ENCODE results near the gene PRRX2.
A peak's percentile ranks its signal among the peaks of the same experiment; 100 is the strongest.

PRRX2 gene

GRCh38 chr9:129672702-129673101 is 7.3 kb downstream of the PRRX2 start:
- no peak overlapping the region for H3K27ac ChIP-seq (ENCODE audit: extremely low read depth, low read depth, low read length)
- TF ChIP-seq ZNF311 (tag by site-specific recombination; IDR thresholded peaks at IDR 0.05; ENCODE audit: borderline replicate concordance) (no peak), ZNF24 (tag by site-specific recombination; IDR thresholded peaks at IDR 0.05) (peak; percentile 68; the same call in 1 of the 2 replicates)
- ChIA-PET CTCF (interaction anchor here (0.6 to 1.1 kb wide), 6 partner anchors 8 to 118 kb away, joined by 3 to 5 read pairs (median 3); no protein-coding TSS in a partner anchor), POLR2A (no interaction called here)
- H3K4me1 ChIP-seq (ENCODE audit: control insufficient read depth, insufficient read depth, low read length), result no peaks in the 10 kb centered on the region
- H3K36me3 ChIP-seq (ENCODE audit: control insufficient read depth in 2 of 2, insufficient read depth in 1 of 2, low read length in 2 of 2), result no peaks in the 10 kb centered on the region
- H3K4me3 ChIP-seq (ENCODE audit: low read depth, low read length), result no peak overlapping the region
- H3K9me3 ChIP-seq (ENCODE audit: control insufficient read depth, insufficient read depth, low read depth, low read length), result no peaks in the 10 kb centered on the region

- TF ChIP-seq ZNF221 (tag by site-specific recombination; IDR thresholded peaks at IDR 0.05; ENCODE audit: borderline replicate concordance), result no peak
- no peak for TF ChIP-seq ZBTB8A (tag by site-specific recombination; IDR thresholded peaks at IDR 0.05)
- no peak for TF ChIP-seq WT1 (tag by site-specific recombination; IDR thresholded peaks at IDR 0.05)
- no peak for TF ChIP-seq ZNF596 (tag by site-specific recombination; IDR thresholded peaks at IDR 0.05)
- peak; percentile 73 for TF ChIP-seq EGR2 (tag by site-specific recombination; IDR thresholded peaks at IDR 0.05; ENCODE audit: low read depth)
- TF ChIP-seq ZNF580 (tag by site-specific recombination; IDR thresholded peaks at IDR 0.05), result no peak
- peak; percentile 61 for TF ChIP-seq ZFHX2 (tag by site-specific recombination; conservative IDR thresholded peaks at IDR 0.05)
- ChIA-PET CTCF (interaction anchor here (0.6 to 1.1 kb wide), 6 partner anchors 9 to 117 kb away, joined by 3 to 5 read pairs (median 3); no protein-coding TSS in a partner anchor), POLR2A (no interaction called here)
- Histone ChIP-seq H3K4me1 (ENCODE audit: control insufficient read depth, insufficient read depth, low read length) (no peaks in the 10 kb centered on the region), H3K36me3 (ENCODE audit: control insufficient read depth in 2 of 2, insufficient read depth in 1 of 2, low read length in 2 of 2) (no peaks in the 10 kb centered on the region), H3K27ac (ENCODE audit: extremely low read depth, low read depth, low read length) (no peak overlapping the region), H3K4me3 (ENCODE audit: low read depth, low read length) (no peak overlapping the region), H3K9me3 (ENCODE audit: control insufficient read depth, insufficient read depth, low read depth, low read length) (no peaks in the 10 kb centered on the region)
Observed at GRCh38 chr9:129673602-129674001, 8.2 kb downstream of the PRRX2 start.

GRCh38 chr9:129674229-129674628 is 8.8 kb downstream of the PRRX2 start:
- no peaks in the 10 kb centered on the region for H3K36me3 ChIP-seq (ENCODE audit: control insufficient read depth in 2 of 2, insufficient read depth in 1 of 2, low read length in 2 of 2)
- CTCF ChIA-PET, result interaction anchor here (0.6 kb wide), 1 partner anchor 143 kb away, joined by 3 read pairs; no protein-coding TSS in a partner anchor
- H3K4me1 ChIP-seq (ENCODE audit: control insufficient read depth, insufficient read depth, low read length), result no peaks in the 10 kb centered on the region
- POLR2A ChIA-PET, result interaction anchor here (1.3 kb wide), 1 partner anchor 17 kb away, joined by 3 read pairs; no protein-coding TSS in a partner anchor
- peak; percentile 93 for TF ChIP-seq EGR2 (tag by site-specific recombination; IDR thresholded peaks at IDR 0.05; ENCODE audit: low read depth)
- no peak for TF ChIP-seq BCL11B (tag by site-specific recombination; IDR thresholded peaks at IDR 0.05; ENCODE audit: low read depth)
- TF ChIP-seq ZNF658 (tag by site-specific recombination; IDR thresholded peaks at IDR 0.05), result no peak
- TF ChIP-seq ZFHX2 (tag by site-specific recombination; conservative IDR thresholded peaks at IDR 0.05), result peak; percentile 80
- no peak for TF ChIP-seq HIC1 (tag by site-specific recombination; IDR thresholded peaks at IDR 0.05)
- TF ChIP-seq ZNF677 (tag by site-specific recombination; IDR thresholded peaks at IDR 0.05), result no peak
- no peak for TF ChIP-seq ZNF2 (tag by site-specific recombination; IDR thresholded peaks at IDR 0.05)
- no peak for TF ChIP-seq PBX3 (CRISPR knock-in tag; IDR thresholded peaks at IDR 0.05)
- no peak for TF ChIP-seq KLF17 (tag by site-specific recombination; IDR thresholded peaks at IDR 0.05)
- TF ChIP-seq ZNF266 (tag by site-specific recombination; IDR thresholded peaks at IDR 0.05; ENCODE audit: low read depth), result no peak
- TF ChIP-seq ZNF114 (tag by site-specific recombination; IDR thresholded peaks at IDR 0.05), result no peak
- no peak for TF ChIP-seq ZNF362 (tag by site-specific recombination; IDR thresholded peaks at IDR 0.05)
- H3K9me3 ChIP-seq (ENCODE audit: control insufficient read depth, insufficient read depth, low read depth, low read length), result no peaks in the 10 kb centered on the region
- H3K4me3 ChIP-seq (ENCODE audit: low read depth, low read length), result no peak overlapping the region
- no peak overlapping the region for H3K27ac ChIP-seq (ENCODE audit: extremely low read depth, low read depth, low read length)

Measured in HEK293 (cell line).